Mucosa of stomach (tissue), 1 donor: ENCODE measurements around the gene ASAH2.

Experiments
- H3K27me3 ChIP-seq: one replicate; pipeline ENCODE4 v1.7.0; 2013; ENCODE audit warnings: mild to moderate bottlenecking, low read length; ENCODE audit not compliant: control insufficient read depth, insufficient read depth
- H3K36me3 ChIP-seq: one replicate; pipeline ENCODE4 v1.7.0; 2013; ENCODE audit warnings: low read length; ENCODE audit not compliant: control insufficient read depth, insufficient read depth
- H3K4me1 ChIP-seq: one replicate; pipeline ENCODE4 v1.7.0; 2013; ENCODE audit warnings: mild to moderate bottlenecking, low read length; ENCODE audit not compliant: control insufficient read depth, insufficient read depth
- H3K4me3 ChIP-seq: one replicate; pipeline ENCODE4 v1.7.0; 2013; ENCODE audit warnings: low read length
- H3K9ac ChIP-seq: one replicate; pipeline ENCODE4 v1.7.0; 2013; ENCODE audit warnings: mild to moderate bottlenecking, low read length, moderate library complexity
- H3K9me3 ChIP-seq: one replicate; pipeline ENCODE4 v1.7.0; 2013; ENCODE audit warnings: mild to moderate bottlenecking, low read length, moderate library complexity; ENCODE audit not compliant: control insufficient read depth
- donor health status: Pancreatic carcinoma.

The ASAH2 gene

DNA sequence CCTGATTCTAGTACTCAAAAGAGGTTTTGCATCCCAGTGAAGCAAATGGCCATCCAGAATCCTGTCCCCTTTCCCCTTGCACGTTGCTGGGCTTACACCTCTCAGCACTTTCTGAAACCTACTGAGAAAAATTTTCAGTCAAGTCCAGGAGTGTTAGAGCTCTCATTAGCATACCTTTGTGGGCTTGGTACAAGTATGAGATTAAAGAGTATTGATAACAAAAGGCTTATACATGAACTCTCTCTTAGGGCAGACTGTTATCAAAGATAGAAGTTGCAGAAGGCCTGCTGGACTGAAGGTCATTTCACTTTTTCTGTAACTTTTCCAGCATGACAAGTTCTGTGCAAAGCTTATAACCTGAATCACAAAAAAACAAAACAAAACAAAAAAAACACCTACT lies at the start of gene ASAH2:
TSS of gene ASAH2 (minus strand) at position 123 of the 400 bp plus-strand sequence. CDS start 2,906 bp downstream, outside the sequence.
- no peaks in the 10 kb centered on the region for H3K9me3 ChIP-seq
- H3K27me3 ChIP-seq = no peaks in the 10 kb centered on the region
- H3K36me3 ChIP-seq = no peaks in the 10 kb centered on the region
- no peaks in the 10 kb centered on the region for H3K4me1 ChIP-seq
- H3K4me3 ChIP-seq = no peak within 1 kb of the TSS
- no peak within 1 kb of the TSS for H3K9ac ChIP-seq

DNA sequence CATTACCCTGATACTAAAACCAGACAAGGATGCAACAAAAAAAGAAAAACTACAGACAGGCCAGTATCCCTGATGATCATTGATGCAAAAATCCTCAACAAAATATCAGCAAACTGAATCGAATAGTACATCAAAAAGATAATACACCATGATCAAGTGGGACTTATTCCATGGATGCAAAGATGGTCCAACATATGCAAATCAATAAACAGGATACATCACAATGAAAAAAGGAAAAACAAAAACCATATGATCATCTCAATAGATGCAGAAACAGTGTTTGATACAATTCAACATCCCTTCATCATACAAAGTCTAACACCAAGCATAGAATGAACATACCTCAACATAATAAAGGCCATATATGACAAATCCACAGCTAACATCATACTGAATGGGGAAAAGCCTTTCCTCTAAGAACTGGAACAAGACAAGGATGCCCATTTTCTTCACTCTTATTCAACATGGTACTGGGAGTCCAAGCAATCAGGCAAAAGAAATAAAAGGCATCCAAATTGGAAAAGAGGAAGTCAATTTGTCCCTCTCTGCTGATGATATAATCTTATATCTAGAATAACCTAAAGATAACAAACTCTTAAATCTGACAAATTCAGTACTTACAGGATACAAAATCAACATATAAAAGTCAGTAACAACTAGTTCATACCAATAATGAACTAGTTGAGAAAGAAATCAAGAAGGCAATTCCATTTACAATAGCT lies 48.8 kb upstream of the ASAH2 start:
- no peak overlapping the region for H3K9ac ChIP-seq
- H3K36me3 ChIP-seq = no peaks in the 10 kb centered on the region
- no peaks in the 10 kb centered on the region for H3K4me1 ChIP-seq
- no peak overlapping the region for H3K4me3 ChIP-seq
- H3K27me3 ChIP-seq = no peaks in the 10 kb centered on the region
- no peaks in the 10 kb centered on the region for H3K9me3 ChIP-seq

- H3K9ac ChIP-seq = no peak overlapping the region
- no peaks in the 10 kb centered on the region for H3K9me3 ChIP-seq
- no peaks in the 10 kb centered on the region for H3K36me3 ChIP-seq
- no peak overlapping the region for H3K4me3 ChIP-seq
- H3K4me1 ChIP-seq = no peaks in the 10 kb centered on the region
- no peaks in the 10 kb centered on the region for H3K27me3 ChIP-seq
Observed at GRCh38 chr10:50295367-50295766, 44.1 kb upstream of the ASAH2 start.

- no peaks in the 10 kb centered on the region for H3K27me3 ChIP-seq
- H3K9me3 ChIP-seq = no peaks in the 10 kb centered on the region
- H3K4me3 ChIP-seq = no peak overlapping the region
- no peaks in the 10 kb centered on the region for H3K36me3 ChIP-seq
- no peak overlapping the region for H3K9ac ChIP-seq
- H3K4me1 ChIP-seq = no peaks in the 10 kb centered on the region
Observed at GRCh38 chr10:50294582-50294981, 43.3 kb upstream of the ASAH2 start.

GRCh38 chr10:50293513-50294313 lies 42.4 kb upstream of the ASAH2 start:
- Histone ChIP-seq H3K36me3 (no peaks in the 10 kb centered on the region), H3K4me1 (no peaks in the 10 kb centered on the region), H3K9me3 (no peaks in the 10 kb centered on the region), H3K9ac (no peak overlapping the region), H3K27me3 (no peaks in the 10 kb centered on the region), H3K4me3 (no peak overlapping the region)

GRCh38 chr10:50291261-50291850 lies 40.0 kb upstream of the ASAH2 start:
- no peaks in the 10 kb centered on the region for H3K36me3 ChIP-seq
- no peaks in the 10 kb centered on the region for H3K4me1 ChIP-seq
- no peaks in the 10 kb centered on the region for H3K27me3 ChIP-seq
- H3K4me3 ChIP-seq = no peak overlapping the region
- H3K9me3 ChIP-seq = no peaks in the 10 kb centered on the region
- no peak overlapping the region for H3K9ac ChIP-seq

DNA sequence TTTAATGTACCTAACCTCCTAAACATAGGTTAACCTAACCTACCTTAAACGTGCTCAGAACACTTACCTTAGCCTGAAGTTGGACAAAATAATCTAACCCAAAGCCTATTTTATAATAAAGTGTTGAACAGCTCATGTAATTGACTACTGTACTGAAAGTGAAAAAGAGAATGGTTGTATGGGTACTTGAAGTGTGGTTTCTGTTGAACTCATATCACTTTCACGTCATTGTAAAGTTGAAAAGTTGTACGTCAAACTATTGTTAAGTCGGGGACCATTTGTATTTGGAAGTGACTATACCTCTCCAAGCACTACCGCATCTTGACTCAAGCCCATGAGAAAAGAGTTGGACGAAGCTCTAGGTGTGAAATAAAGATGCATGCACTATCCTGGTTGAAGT lies 37.9 kb upstream of the ASAH2 start:
- no peak overlapping the region for H3K4me3 ChIP-seq
- no peak overlapping the region for H3K9ac ChIP-seq
- no peaks in the 10 kb centered on the region for H3K9me3 ChIP-seq
- no peaks in the 10 kb centered on the region for H3K36me3 ChIP-seq
- H3K27me3 ChIP-seq = no peaks in the 10 kb centered on the region
- no peaks in the 10 kb centered on the region for H3K4me1 ChIP-seq

DNA sequence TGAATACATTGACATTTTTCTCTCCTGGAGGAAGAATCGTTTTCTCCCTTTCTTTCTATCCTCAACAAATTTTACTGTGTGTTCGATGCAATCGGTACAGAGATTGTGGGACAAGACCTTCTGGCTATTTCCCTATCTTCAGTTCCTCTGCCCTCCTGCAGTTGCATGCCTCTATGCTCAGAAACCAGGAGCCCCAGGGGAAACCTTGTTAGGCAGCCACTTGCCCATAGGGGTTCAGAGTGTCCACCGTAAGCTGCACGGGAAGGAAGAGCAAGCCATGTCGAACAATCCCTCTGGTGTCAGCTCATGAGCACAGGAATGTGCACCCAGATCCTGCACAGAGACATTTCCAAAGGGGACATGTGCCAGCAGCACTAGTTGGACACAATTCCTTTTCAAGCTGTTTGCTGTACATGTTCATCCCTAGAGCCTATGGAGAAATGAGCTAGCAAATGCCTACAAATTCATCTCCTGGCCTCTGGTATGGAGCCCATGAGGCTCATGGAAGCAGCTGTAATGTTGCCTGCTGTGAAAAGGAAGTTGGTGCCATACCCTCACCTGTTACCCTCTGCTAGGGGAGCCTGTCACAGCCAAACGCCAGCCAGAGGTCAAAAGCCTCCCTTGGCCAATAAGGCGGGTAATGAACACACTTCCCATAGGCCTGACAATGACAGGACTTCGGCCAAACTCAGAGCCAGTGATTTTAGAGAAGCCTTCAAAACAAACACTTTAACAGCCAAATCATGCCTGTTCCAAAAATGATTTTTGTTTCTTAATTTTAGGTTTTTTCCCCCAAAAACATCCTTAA lies 35.9 kb upstream of the ASAH2 start:
- no peaks in the 10 kb centered on the region for H3K36me3 ChIP-seq
- no peaks in the 10 kb centered on the region for H3K27me3 ChIP-seq
- H3K4me1 ChIP-seq = no peaks in the 10 kb centered on the region
- H3K9me3 ChIP-seq = no peaks in the 10 kb centered on the region
- H3K4me3 ChIP-seq = no peak overlapping the region
- H3K9ac ChIP-seq = no peak overlapping the region

- no peaks in the 10 kb centered on the region for H3K27me3 ChIP-seq
- no peak overlapping the region for H3K4me3 ChIP-seq
- no peaks in the 10 kb centered on the region for H3K4me1 ChIP-seq
- no peaks in the 10 kb centered on the region for H3K36me3 ChIP-seq
- H3K9ac ChIP-seq = no peak overlapping the region
- no peaks in the 10 kb centered on the region for H3K9me3 ChIP-seq
Observed at GRCh38 chr10:50286517-50286916, 35.2 kb upstream of the ASAH2 start.

DNA sequence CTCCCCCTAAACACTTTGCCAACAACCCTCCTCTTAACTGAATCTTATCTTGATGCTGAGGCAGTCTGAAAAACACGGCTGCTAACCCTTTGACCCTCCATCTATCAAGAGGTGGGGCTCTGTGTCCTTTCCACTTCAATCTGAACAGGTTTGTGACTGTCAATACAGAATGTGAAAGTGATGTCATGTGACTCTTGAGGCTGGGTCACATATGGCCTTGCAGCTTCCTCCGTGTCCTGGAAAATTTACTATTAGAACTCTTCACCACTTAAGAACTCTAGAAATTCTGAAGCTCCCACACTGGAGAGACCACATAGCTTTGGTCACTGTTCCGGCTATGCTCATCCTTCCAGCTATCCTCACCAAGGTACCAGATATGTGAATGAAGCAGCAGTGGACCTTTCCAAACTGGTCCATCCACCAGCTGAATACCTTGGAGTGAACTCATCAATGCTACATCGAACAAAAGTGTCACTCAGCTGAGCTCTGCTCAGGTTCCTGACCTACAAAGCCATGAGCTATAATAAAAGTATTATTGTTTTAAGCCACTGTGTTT lies 30.7 kb upstream of the ASAH2 start:
- Histone ChIP-seq H3K9me3 (no peaks in the 10 kb centered on the region), H3K36me3 (no peaks in the 10 kb centered on the region), H3K27me3 (no peaks in the 10 kb centered on the region), H3K4me1 (peaks cover 5% of the 10 kb centered on the region), H3K9ac (no peak overlapping the region), H3K4me3 (no peak overlapping the region)

- Histone ChIP-seq H3K36me3 (no peaks in the 10 kb centered on the region), H3K4me3 (no peak overlapping the region), H3K9me3 (no peaks in the 10 kb centered on the region), H3K9ac (no peak overlapping the region), H3K4me1 (peaks cover 5% of the 10 kb centered on the region), H3K27me3 (no peaks in the 10 kb centered on the region)
Observed at GRCh38 chr10:50281210-50281966, 30.1 kb upstream of the ASAH2 start.
